ENCODE measurements around the gene BEX5. TPM values are rescaled to one million over a fixed set of nuclear protein-coding genes. Genes with fewer than 3 reads are reported as not detected.

BEX5 gene
- total RNA-seq, 3 donors from 2014 or later (not counting 1 experiment from before 2014, with no cell fraction given): 0.75 to 2.5 (median 1.8) TPM

DNA sequence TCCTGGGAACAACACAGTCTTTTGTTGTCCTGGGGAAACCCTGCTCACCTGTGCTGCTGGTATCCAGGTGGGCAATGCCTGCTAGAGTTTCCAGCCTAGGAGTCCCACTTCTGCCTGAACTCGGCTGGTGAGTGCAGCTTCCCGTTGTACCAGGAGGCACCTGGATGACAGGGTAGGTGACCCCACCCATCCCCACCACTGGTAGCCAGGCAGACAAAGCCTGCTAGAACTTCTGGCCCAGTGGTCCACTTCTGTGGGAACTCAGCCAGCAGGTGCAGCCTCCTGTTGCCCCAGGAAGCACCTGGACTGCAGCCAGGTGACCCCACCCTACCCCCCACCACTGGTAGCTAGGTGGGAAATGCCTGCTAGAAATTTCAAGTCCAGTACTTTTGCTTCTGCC is 40.0 kb downstream of the BEX5 start:
- Histone ChIP-seq H3K27ac (ENCODE audit: low read length) (no peak overlapping the region), H3K4me1 (ENCODE audit: control insufficient read depth, insufficient read depth, low read length) (no peaks in the 10 kb centered on the region), H3K4me3 (ENCODE audit: low read length) (no peak overlapping the region), H3K9me3 (ENCODE audit: control insufficient read depth, insufficient read depth, low read length) (no peaks in the 10 kb centered on the region), H3K27me3 (ENCODE audit: control insufficient read depth, insufficient read depth, low read length) (no peaks in the 10 kb centered on the region), H3K36me3 (ENCODE audit: control insufficient read depth, insufficient read depth, low read length) (no peaks in the 10 kb centered on the region)
- Mint-ChIP-seq H3K4me1 (no peaks in the 10 kb centered on the region), H3K27ac (no peak overlapping the region), H3K27me3 (ENCODE audit: low read depth in 2 of 2) (peaks cover 0 to 20% of the 10 kb centered on the region in 2 donors), H3K9me3 (peaks cover 0 to 3% of the 10 kb centered on the region in 2 donors), H3K4me3 (no peak overlapping the region), H3K36me3 (peaks cover 7% of the 10 kb centered on the region)
- no peak for ATAC-seq
- TF ChIP-seq CTCF (IDR thresholded peaks at IDR 0.05): no peak
- WGBS (ENCODE audit: insufficient coverage): 96% methylated on average over 2 of the region's 2 CpGs
- no peak for DNase-seq
- intact Hi-C loops (cut with micrococcal nuclease): no loop called here

DNA sequence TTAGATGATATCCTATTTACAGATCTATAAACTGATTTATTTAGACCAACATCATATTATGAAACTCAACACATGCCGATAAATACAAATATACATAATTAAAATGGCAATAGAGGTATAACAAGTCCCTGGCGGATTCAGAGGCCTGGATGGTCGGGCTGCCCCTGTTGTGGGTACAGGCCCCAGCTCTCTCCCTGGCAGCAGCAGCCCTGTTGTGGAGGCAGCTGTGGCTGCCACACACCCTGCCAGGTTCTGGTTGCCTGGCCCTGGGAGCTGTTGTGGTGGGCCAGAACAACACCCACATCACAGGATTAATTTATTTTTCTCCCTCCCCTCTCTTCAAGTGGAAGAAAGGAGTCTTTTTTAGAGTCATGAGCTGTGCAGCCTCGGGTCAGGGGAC is 42.4 kb downstream of the BEX5 start:
- H3K36me3 ChIP-seq (ENCODE audit: control insufficient read depth, insufficient read depth, low read length): no peaks in the 10 kb centered on the region
- Mint-ChIP-seq H3K27ac (no peak overlapping the region), H3K36me3 (peaks cover 7% of the 10 kb centered on the region), H3K9me3 (peaks cover 0 to 3% of the 10 kb centered on the region in 2 donors), H3K4me3 (no peak overlapping the region), H3K4me1 (no peaks in the 10 kb centered on the region), H3K27me3 (ENCODE audit: low read depth in 2 of 2) (peaks cover 0 to 5% of the 10 kb centered on the region in 2 donors)
- no peaks in the 10 kb centered on the region for H3K9me3 ChIP-seq (ENCODE audit: control insufficient read depth, insufficient read depth, low read length)
- TF ChIP-seq CTCF (IDR thresholded peaks at IDR 0.05): no peak
- no peaks in the 10 kb centered on the region for H3K4me1 ChIP-seq (ENCODE audit: control insufficient read depth, insufficient read depth, low read length)
- no peaks in the 10 kb centered on the region for H3K27me3 ChIP-seq (ENCODE audit: control insufficient read depth, insufficient read depth, low read length)
- H3K4me3 ChIP-seq (ENCODE audit: low read length): no peak overlapping the region
- H3K27ac ChIP-seq (ENCODE audit: low read length): no peak overlapping the region
- intact Hi-C loops (cut with micrococcal nuclease): no loop called here
- WGBS (ENCODE audit: insufficient coverage): 80% methylated on average over 1 of the region's 4 CpGs
- ATAC-seq: no peak
- no peak for DNase-seq

Other genes with a start within 250 kb of the BEX5 start
- gene ZMAT1, start 223.9 kb downstream of the BEX5 start, total RNA-seq: 10 to 100 TPM; 13.5 to 14.9 (median 14.3) TPM
- gene TCEAL2, start 30.3 kb downstream of the BEX5 start, total RNA-seq: not detected
- gene TCEAL6, start 13.5 kb downstream of the BEX5 start, total RNA-seq: not detected
- not detected for gene TCP11X1, start 59.3 kb upstream of the BEX5 start, total RNA-seq
- not detected for gene NXF2, start 91.2 kb upstream of the BEX5 start, total RNA-seq

All from natural killer cell (primary cell).